CD14-positive monocyte (primary cell): ENCODE data around the gene CIP2A. TPM values are rescaled to one million over a fixed set of nuclear protein-coding genes. Genes with fewer than 3 reads are reported as not detected.

Source experiments
- DNase-seq, 3 donors: peaks; one replicate each; pipeline ENCODE4 v3.0.0-alpha.2; 2011 to 2022
- H2AFZ ChIP-seq: 2 replicates; pipeline ENCODE4 v1.6.0; 2012; ENCODE audit warnings: mild to moderate bottlenecking, low read depth, low read length, inconsistent platforms; ENCODE audit not compliant: insufficient read depth, poor library complexity, severe bottlenecking
- H3K27ac ChIP-seq, 2 donors: 1 replicate in 1 of 2; 2 replicates in 1 of 2; pipeline ENCODE4 v1.5.1; 2012 to 2013; ENCODE audit warnings: low read length in 2 of 2, control low read depth in 1 of 2, inconsistent platforms in 1 of 2, low read depth in 1 of 2, mild to moderate bottlenecking in 1 of 2
- H3K27me3 ChIP-seq, 2 donors: one replicate each; pipeline versions ENCODE4 v1.6.0 to v1.6.1; 2011 to 2013; ENCODE audit warnings: low read length in 2 of 2; ENCODE audit not compliant: control insufficient read depth in 2 of 2, insufficient read depth in 2 of 2
- H3K36me3 ChIP-seq, 2 donors: replicated peaks in 1 of 2; 1 replicate in 1 of 2; 2 replicates in 1 of 2; pipeline versions ENCODE4 v1.5.1 to v1.6.1; 2012 to 2013; ENCODE audit warnings: low read length in 2 of 2, control low read depth in 1 of 2, inconsistent platforms in 1 of 2, mild to moderate bottlenecking in 1 of 2; ENCODE audit not compliant: insufficient read depth in 2 of 2, control insufficient read depth in 1 of 2
- H3K4me1 ChIP-seq, 2 donors: 1 replicate in 1 of 2; 2 replicates in 1 of 2; pipeline versions ENCODE4 v1.5.1 to v1.6.1; 2012 to 2013; ENCODE audit warnings: low read length in 2 of 2, control low read depth in 1 of 2, inconsistent platforms in 1 of 2, mild to moderate bottlenecking in 1 of 2, moderate library complexity in 1 of 2; ENCODE audit not compliant: insufficient read depth in 2 of 2, control insufficient read depth in 1 of 2
- H3K4me2 ChIP-seq: replicated peaks from 2 replicates; pipeline ENCODE3; 2012; ENCODE audit warnings: low read length, moderate library complexity, mild to moderate bottlenecking; ENCODE audit not compliant: poor library complexity, severe bottlenecking; ENCODE audit errors: extremely low read depth
- H3K4me3 ChIP-seq, 3 experiments: fragments of 200-600 bp in 1 of 3; sonication (generic) in 1 of 3; replicated peaks in 1 of 3; 1 replicate in 2 of 3; 2 replicates in 1 of 3; pipeline ENCODE4 v1.5.1; 2011 to 2013; ENCODE audit warnings: low read length in 3 of 3, mild to moderate bottlenecking in 3 of 3, control low read depth in 2 of 3, low read depth in 2 of 3, inconsistent platforms in 1 of 3, moderate library complexity in 1 of 3
- H3K79me2 ChIP-seq: 2 replicates; pipeline ENCODE4 v1.6.0; 2012; ENCODE audit warnings: mild to moderate bottlenecking, control low read depth, inconsistent platforms, low read length, moderate library complexity; ENCODE audit not compliant: insufficient read depth
- H3K9ac ChIP-seq: 2 replicates; pipeline ENCODE4 v1.6.0; 2017; ENCODE audit warnings: low read length, mild to moderate bottlenecking; ENCODE audit not compliant: insufficient read depth, poor library complexity, severe bottlenecking
- H3K9me3 ChIP-seq, 2 donors: replicated peaks in 1 of 2; 1 replicate in 1 of 2; 2 replicates in 1 of 2; pipeline versions ENCODE4 v1.5.1 to v1.6.1; 2012 to 2013; ENCODE audit warnings: low read length in 2 of 2, control low read depth in 1 of 2; ENCODE audit not compliant: control insufficient read depth in 1 of 2, insufficient read depth in 1 of 2
- H4K20me1 ChIP-seq: 2 replicates; pipeline ENCODE4 v1.6.0; 2012; ENCODE audit warnings: mild to moderate bottlenecking, low read length, control low read depth, moderate library complexity; ENCODE audit not compliant: insufficient read depth
- H3K27ac Mint-ChIP-seq, 7 donors: one replicate each; pipeline ENCODE4 v1.8.0; 2020; ENCODE audit warnings: mild to moderate bottlenecking in 7 of 7, mixed read lengths in 7 of 7, moderate library complexity in 6 of 7, inconsistent platforms in 2 of 7
- H3K27me3 Mint-ChIP-seq, 3 donors: one replicate each; pipeline ENCODE4 v1.8.0; 2021 to 2022; ENCODE audit warnings: low read depth in 3 of 3, mild to moderate bottlenecking in 3 of 3, mixed read lengths in 3 of 3, moderate library complexity in 3 of 3, inconsistent platforms in 1 of 3
- H3K36me3 Mint-ChIP-seq, 2 donors: one replicate each; pipeline ENCODE4 v1.8.0; 2020; ENCODE audit warnings: mixed read lengths in 2 of 2, inconsistent platforms in 1 of 2, mild to moderate bottlenecking in 1 of 2
- H3K4me1 Mint-ChIP-seq: one replicate; pipeline ENCODE4 v1.8.0; 2020; ENCODE audit warnings: mild to moderate bottlenecking, mixed read lengths
- H3K4me3 Mint-ChIP-seq, 2 donors: one replicate each; pipeline ENCODE4 v1.8.0; 2020; ENCODE audit warnings: mild to moderate bottlenecking in 2 of 2, mixed read lengths in 2 of 2, moderate library complexity in 1 of 2
- H3K9me3 Mint-ChIP-seq, 7 donors: one replicate each; pipeline ENCODE4 v1.8.0; 2020 to 2022; ENCODE audit warnings: mixed read lengths in 7 of 7, mild to moderate bottlenecking in 6 of 7, moderate library complexity in 6 of 7, inconsistent platforms in 2 of 7
- CTCF ChIP-seq: fragments of 200-600 bp; IDR thresholded peaks from one replicate; pipeline ENCODE4 v1.8.0; 2022; ENCODE audit warnings: antibody characterized with exemption, mild to moderate bottlenecking
- WGBS: methylation state at CpG from one replicate; pipeline ENCODE4 v1.1.5; 2013; ENCODE audit warnings: missing lambda C conversion rate; ENCODE audit not compliant: insufficient coverage; 5-methylcytosine and 5-hydroxymethylcytosine counted together
- intact Hi-C, 2 donors: fragments of 100-400 bp; cut with micrococcal nuclease; formaldehyde crosslinking; loops; one replicate each; pipeline versions ENCODE4 v1.15.0 to v1.15.1; 2023
- polyA plus RNA-seq, 3 donors: library from polyadenylated mRNA; depleted of rRNA in 1 of 3; unstranded in 2 of 3; stranded (reverse) in 1 of 3; fragments of 300-500 nt in 2 of 3; fragments of >200 nt in 1 of 3; fragmentation: Illumina TruSeq in 2 of 3; gene quantifications; 1 replicate in 2 of 3; 2 replicates in 1 of 3; pipeline ENCODE4 v1.2.3, GENCODE V29; 2012 to 2021

Gene CIP2A
- polyA plus RNA-seq, 3 donors, result 0.57 to 5.0 (median 1.3) TPM

DNA sequence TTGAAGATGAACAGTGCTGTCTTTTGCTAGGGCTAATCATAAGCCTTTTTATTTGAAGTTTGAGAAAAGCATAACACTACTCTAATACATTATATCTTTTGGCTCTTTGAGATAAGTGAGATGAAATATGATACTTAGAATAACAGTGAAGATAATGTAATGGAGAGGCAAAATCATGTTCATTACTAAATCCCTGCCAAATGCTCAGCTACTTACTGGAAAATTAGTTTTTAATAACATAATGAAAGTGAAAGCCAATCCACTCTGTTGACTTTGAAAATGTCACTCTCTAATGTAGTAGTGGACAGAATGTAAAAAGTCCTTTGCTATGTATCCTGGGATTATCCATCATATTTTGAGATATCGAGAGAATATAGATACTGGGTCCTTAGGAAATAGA, 43.0 kb downstream of the CIP2A start:
- Mint-ChIP-seq H3K27me3 (peaks cover 0 to 3% (median 0%) of the 10 kb centered on the region in 3 donors), H3K27ac (no peak overlapping the region)
- intact Hi-C loops, result no loop called here

GRCh38 chr3:108538083-108538482, 51.2 kb downstream of the CIP2A start:
- peaks cover 2 to 11% (median 7%) of the 10 kb centered on the region in 3 donors for H3K27me3 Mint-ChIP-seq
- 100% methylated on average over 1 of the region's 4 CpGs for WGBS

More for the DNA sequence above, 43.0 kb downstream of the CIP2A start:
- no peaks in the 10 kb centered on the region for H3K79me2 ChIP-seq
- H3K9me3 Mint-ChIP-seq, result peaks cover 0 to 4% (median 0%) of the 10 kb centered on the region in 7 donors
- H3K27ac ChIP-seq, result no peak overlapping the region
- no CpG with 5 or more reads among the region's 1 CpG for WGBS
- no peaks in the 10 kb centered on the region for H3K27me3 ChIP-seq
- H3K9me3 ChIP-seq, result no peaks in the 10 kb centered on the region
- H3K4me1 Mint-ChIP-seq, result no peaks in the 10 kb centered on the region
- no peak overlapping the region for H3K4me3 Mint-ChIP-seq
- H2AFZ ChIP-seq, result no peak overlapping the region
- no peak for DNase-seq
- H3K4me2 ChIP-seq, result no peak overlapping the region
- H3K36me3 ChIP-seq, result peaks cover 23 to 62% of the 10 kb centered on the region in 2 donors
- no peaks in the 10 kb centered on the region for H4K20me1 ChIP-seq
- no peak overlapping the region for H3K4me3 ChIP-seq
- TF ChIP-seq CTCF, result no peak
- no peak overlapping the region for H3K9ac ChIP-seq
- no peaks in the 10 kb centered on the region for H3K4me1 ChIP-seq
- H3K36me3 Mint-ChIP-seq, result peaks cover 38 to 58% of the 10 kb centered on the region in 2 donors

More at GRCh38 chr3:108538083-108538482, 51.2 kb downstream of the CIP2A start:
- H3K36me3 Mint-ChIP-seq, result peaks cover 9 to 12% of the 10 kb centered on the region in 2 donors
- Histone ChIP-seq H3K9me3 (no peaks in the 10 kb centered on the region), H3K9ac (no peak overlapping the region), H3K27ac (no peak overlapping the region), H2AFZ (no peak overlapping the region), H3K27me3 (peaks cover 0 to 2% of the 10 kb centered on the region in 2 donors), H3K4me2 (no peak overlapping the region), H3K4me1 (no peaks in the 10 kb centered on the region), H3K36me3 (peaks cover under 1 to 7% of the 10 kb centered on the region in 2 donors), H3K79me2 (no peaks in the 10 kb centered on the region), H4K20me1 (no peaks in the 10 kb centered on the region), H3K4me3 (no peak overlapping the region)
- no peaks in the 10 kb centered on the region for H3K4me1 Mint-ChIP-seq
- H3K9me3 Mint-ChIP-seq, result peaks cover 0 to 1% (median 0%) of the 10 kb centered on the region in 7 donors
- DNase-seq, result no peak
- no peak for TF ChIP-seq CTCF
- no peak overlapping the region for H3K27ac Mint-ChIP-seq
- H3K4me3 Mint-ChIP-seq, result no peak overlapping the region
- intact Hi-C loops, result no loop called here
